Lung (tissue), 12 donors: ENCODE measurements around the gene DLG2. TPM values are rescaled to one million over a fixed set of nuclear protein-coding genes. Genes with fewer than 3 reads are reported as not detected.

Source experiments
- ATAC-seq: fragments of 200-7000 bp; cut with Tn5 transposase; one replicate; pipeline ENCODE4 v1.9.1; 2020; ENCODE audit warnings: moderate number of reproducible peaks; ENCODE audit not compliant: insufficient read depth, low FRiP score
- DNase-seq, 3 donors: peaks; one replicate each; pipeline ENCODE4 v3.0.0-alpha.2; 2013 to 2017
- H3K27ac ChIP-seq, 2 donors: one replicate each; pipeline ENCODE4 v1.5.1; 2013; ENCODE audit warnings: mild to moderate bottlenecking in 2 of 2, moderate library complexity in 2 of 2, control low read depth in 1 of 2, inconsistent platforms in 1 of 2, low read depth in 1 of 2, low read length in 1 of 2
- H3K27me3 ChIP-seq, 3 donors: one replicate each; pipeline ENCODE4 v1.5.1; 2013; ENCODE audit warnings: low read length in 2 of 3; ENCODE audit not compliant: control insufficient read depth in 3 of 3, insufficient read depth in 3 of 3
- H3K36me3 ChIP-seq, 4 donors: one replicate each; pipeline ENCODE4 v1.5.1; 2013; ENCODE audit warnings: low read length in 4 of 4, mild to moderate bottlenecking in 1 of 4, moderate library complexity in 1 of 4; ENCODE audit not compliant: control insufficient read depth in 4 of 4, insufficient read depth in 4 of 4
- H3K4me1 ChIP-seq, 5 donors: one replicate each; pipeline ENCODE4 v1.5.1; 2013; ENCODE audit warnings: low read length in 5 of 5, mild to moderate bottlenecking in 2 of 5, moderate library complexity in 1 of 5; ENCODE audit not compliant: control insufficient read depth in 5 of 5, insufficient read depth in 5 of 5
- H3K4me3 ChIP-seq: one replicate; pipeline ENCODE4 v1.5.1; 2013; ENCODE audit warnings: mild to moderate bottlenecking, control low read depth, moderate library complexity
- H3K9ac ChIP-seq, 2 donors: one replicate each; pipeline ENCODE4 v1.5.1; 2013; ENCODE audit warnings: low read length in 2 of 2, control low read depth in 1 of 2; ENCODE audit not compliant: insufficient read depth in 1 of 2
- H3K9me3 ChIP-seq, 4 donors: one replicate each; pipeline ENCODE4 v1.5.1; 2013; ENCODE audit warnings: low read length in 3 of 4, mild to moderate bottlenecking in 1 of 4, moderate library complexity in 1 of 4; ENCODE audit not compliant: control insufficient read depth in 4 of 4, insufficient read depth in 3 of 4
- CTCF ChIP-seq: IDR thresholded peaks from 2 replicates; pipeline ENCODE4 v1.5.1; 2012; ENCODE audit warnings: mild to moderate bottlenecking; ENCODE audit errors: control extremely low read depth, extremely low read depth
- WGBS, 2 donors: extraction: QIAGEN DNeasy Blood & Tissue Kit; methylation state at CpG; one replicate each; pipeline ENCODE4 v1.1.7; 2013; 5-methylcytosine and 5-hydroxymethylcytosine counted together
- polyA plus RNA-seq, 2 donors: library from polyadenylated mRNA; stranded (reverse); fragments of 200-250 nt; gene quantifications; one replicate each; pipeline ENCODE4 v1.2.1, GENCODE V29; 2013
- total RNA-seq, 2 donors: library from RNA; depleted of rRNA in 1 of 2; stranded (reverse); fragments of >200 nt in 1 of 2; gene quantifications; one replicate each; pipeline ENCODE4 v1.2.1, GENCODE V29; 2014 to 2021
- donor health status: control.
- donor health status: control.
- donor health status: Bipolar disorder and iron deficiency.
- donor health status: healthy.
- donor health status: DM: yes; HTN: yes; CAD: no.

DLG2 gene
- total and polyA plus RNA-seq, 4 donors = 0.32 to 24.1 (median 5.4) TPM

DNA sequence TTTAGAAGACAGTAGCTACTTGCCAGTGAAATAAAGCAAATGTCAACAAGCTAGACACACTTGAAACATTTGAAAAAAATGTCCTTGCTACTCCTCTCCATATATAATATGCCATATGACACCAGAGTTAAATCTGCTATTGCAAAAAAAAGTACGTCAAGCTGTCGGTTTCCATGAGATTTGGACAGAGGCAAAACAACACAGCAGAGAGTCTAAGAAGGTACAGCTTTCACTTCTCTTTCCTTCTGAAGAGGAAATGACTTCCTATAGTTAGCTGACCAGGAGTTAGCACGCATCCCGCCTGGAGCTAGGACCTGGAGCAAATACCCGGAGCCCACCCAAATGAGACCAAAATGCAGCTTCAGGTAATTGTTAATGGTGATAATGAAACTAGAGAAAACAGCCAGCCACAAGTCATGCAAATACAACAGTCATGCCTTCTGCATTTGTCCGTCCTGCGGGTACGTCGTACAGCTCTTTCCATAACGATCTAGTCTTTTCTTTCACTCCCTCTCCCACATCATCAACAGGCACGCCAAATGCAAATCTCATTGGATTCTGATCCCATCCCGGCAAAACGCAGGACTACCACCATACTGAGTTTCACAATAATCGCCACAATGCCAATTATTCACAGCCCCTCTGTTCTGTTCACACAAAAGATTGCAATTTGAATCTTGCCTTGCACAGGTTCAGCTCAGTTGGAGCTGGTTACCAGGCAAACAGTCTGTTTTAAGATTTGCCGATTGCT lies 1945.9 kb downstream of the DLG2 start:
- DNase-seq (peak in 2 of 3 donors; percentile 39 to 43), ATAC-seq (no peak)
- TF ChIP-seq CTCF = no peak
- no peak overlapping the region for H3K9ac ChIP-seq
- H3K27ac ChIP-seq = no peak overlapping the region
- no peaks in the 10 kb centered on the region for H3K27me3 ChIP-seq
- 63 to 71% methylated on average over 15 of the region's 15 CpGs for WGBS, 2 donors
- H3K4me3 ChIP-seq = no peak overlapping the region
- no peaks in the 10 kb centered on the region for H3K36me3 ChIP-seq
- H3K9me3 ChIP-seq = no peaks in the 10 kb centered on the region
- peaks cover 0 to 16% (median 0%) of the 10 kb centered on the region in 5 donors for H3K4me1 ChIP-seq

DNA sequence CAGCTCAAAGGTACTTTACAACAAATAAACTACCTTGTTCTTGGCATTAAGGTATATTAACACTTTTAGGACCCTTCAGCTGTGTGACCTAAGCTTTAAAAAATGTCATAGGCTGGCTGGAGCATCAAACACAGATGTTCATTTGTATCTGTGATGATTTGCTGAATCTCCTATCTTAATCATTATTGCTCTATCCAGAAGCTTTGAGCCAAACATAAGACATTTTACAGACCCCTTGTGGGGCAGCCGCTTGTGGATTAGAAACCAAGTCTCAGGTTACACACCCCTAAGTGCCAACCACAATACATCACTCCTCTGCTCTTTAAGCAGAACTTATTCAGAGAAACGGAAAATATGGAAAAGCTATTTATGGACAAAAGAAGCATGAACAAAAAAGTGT lies 1946.8 kb downstream of the DLG2 start:
- no peaks in the 10 kb centered on the region for H3K27me3 ChIP-seq
- no peak overlapping the region for H3K27ac ChIP-seq
- H3K36me3 ChIP-seq = no peaks in the 10 kb centered on the region
- no peak overlapping the region for H3K4me3 ChIP-seq
- no peaks in the 10 kb centered on the region for H3K9me3 ChIP-seq
- 48 to 57% methylated on average over 2 of the region's 2 CpGs for whole genome bisulfite sequencing, 2 donors
- H3K9ac ChIP-seq = no peak overlapping the region
- H3K4me1 ChIP-seq = peaks cover 0 to 16% (median 0%) of the 10 kb centered on the region in 5 donors
- no peak for TF ChIP-seq CTCF
- no peak for DNase-seq
- ATAC-seq = no peak

DNA sequence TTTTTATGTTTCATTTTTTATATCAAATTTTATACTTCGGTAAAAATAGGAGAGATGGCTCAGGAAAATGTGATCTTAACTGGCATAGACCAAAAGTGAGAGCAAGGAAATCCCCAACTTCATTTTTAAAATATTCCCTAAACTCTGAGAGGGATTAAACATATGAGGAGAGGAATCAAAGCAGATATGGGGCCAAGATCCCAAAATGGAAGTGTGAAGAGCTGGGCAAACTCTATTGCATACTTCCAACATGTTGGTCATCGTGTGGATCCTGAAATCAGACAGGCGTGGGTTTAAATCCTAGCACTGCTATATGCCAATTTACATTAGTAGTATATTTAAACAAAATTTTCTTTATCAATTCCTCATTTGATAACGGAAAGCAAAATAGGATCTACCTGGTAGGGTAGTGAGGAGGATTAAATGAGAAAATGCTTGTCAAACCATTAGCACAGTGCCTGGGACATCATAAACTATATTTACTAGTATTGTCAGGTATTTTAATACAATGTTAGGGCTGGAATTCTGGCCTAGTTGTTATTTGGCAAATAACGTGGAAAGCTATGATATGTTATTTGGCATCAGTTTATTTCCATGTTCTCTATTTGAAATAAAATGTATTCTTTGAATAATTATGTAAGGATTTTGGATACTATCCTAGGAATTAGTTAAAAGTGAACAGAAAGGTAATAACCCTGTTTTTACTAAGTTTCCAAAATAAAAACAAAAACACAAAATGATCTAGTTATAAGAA lies 1948.1 kb downstream of the DLG2 start:
- DNase-seq = no peak
- WGBS, 2 donors = 89 to 92% methylated on average over 5 of the region's 5 CpGs
- no peak for TF ChIP-seq CTCF

More for the DNA sequence above, 1948.1 kb downstream of the DLG2 start:
- H3K36me3 ChIP-seq = no peaks in the 10 kb centered on the region
- H3K27me3 ChIP-seq = no peaks in the 10 kb centered on the region
- H3K9me3 ChIP-seq = no peaks in the 10 kb centered on the region
- H3K4me3 ChIP-seq = no peak overlapping the region
- H3K4me1 ChIP-seq = peaks cover 0 to 16% (median 4%) of the 10 kb centered on the region in 5 donors
- no peak overlapping the region for H3K27ac ChIP-seq
- no peak for ATAC-seq
- no peak overlapping the region for H3K9ac ChIP-seq
